Prostate gland (tissue), 2 donors: ENCODE results near the gene PRCC.

Source experiments
- CTCF ChIP-seq, 4 experiments: fragments of 200-600 bp in 2 of 4; fragments of 450-650 bp in 2 of 4; sonication (generic) in 2 of 4; IDR thresholded peaks; 1 replicate in 3 of 4; 2 replicates in 1 of 4; pipeline ENCODE4 v1.5.1; 2016 to 2019; ENCODE audit warnings: antibody characterized with exemption in 4 of 4, mild to moderate bottlenecking in 2 of 4, moderate library complexity in 2 of 4
- POLR2A ChIP-seq: fragments of 450-650 bp; IDR thresholded peaks from one replicate; pipeline ENCODE4 v1.6.1; 2016; ENCODE audit warnings: antibody characterized with exemption, mild to moderate bottlenecking

- TF ChIP-seq CTCF (IDR thresholded peaks at IDR 0.05) = no peak
- no peak for TF ChIP-seq POLR2A
These were observed 6.3 kb downstream of the PRCC start for GRCh38 chr1:156773607-156774006.
